Measurements from ENCODE around the gene TUBB1. TPM values are rescaled to one million over a fixed set of nuclear protein-coding genes. Genes with fewer than 3 reads are reported as not detected.
A peak's percentile ranks its signal among the peaks of the same experiment; 100 is the strongest.

Gene TUBB1
- total and polyA plus RNA-seq, 2 of the 13 experiments (the other 11 are each of a cell fraction or from before 2014, with no cell fraction given), result 0.11 to 57.6 TPM

GRCh38 chr20:59006864-59007664 is 12.2 kb upstream of the TUBB1 start, which contains the start of gene CTSZ:
CTSZ (minus strand) TSS chr20:59007254; CDS start chr20:59007128, 126 bp downstream.
- DNase-seq (ENCODE audit: low spot score) (no peak), FAIRE-seq (no peak), ATAC-seq (no peak)
- H2AFZ ChIP-seq (ENCODE audit: low read length), result no peak within 1 kb of the TSS
- H3K4me1 ChIP-seq (ENCODE audit: insufficient read depth, low read length), result peaks cover 93% of the 10 kb centered on the region
- CTCF ChIA-PET (ENCODE audit: low intra/inter-chr PET ratio, low total read pairs), result no interaction called here
- no peaks in the 10 kb centered on the region for H3K36me3 ChIP-seq (replicated peaks in 1 of 2; ENCODE audit: control insufficient read depth in 1 of 2, insufficient read depth in 2 of 2, low read length in 2 of 2)
- H3K4me2 ChIP-seq (ENCODE audit: low read depth, low read length), result peak within 1 kb of the TSS; percentile 90
- no TSS peak for BruUV-seq (replicated peaks)
- TF ChIP-seq GATA4 (IDR thresholded peaks at IDR 0.05; ENCODE audit: borderline replicate concordance, low read depth) (no peak), SP4 (CRISPR knock-in tag; IDR thresholded peaks at IDR 0.05) (0 out of 2 replicates have a peak, but pooled peaks have one; percentile 53), NPAS2 (CRISPR knock-in tag; IDR thresholded peaks at IDR 0.05; ENCODE audit: borderline replicate concordance) (no peak), ZSCAN25 (CRISPR knock-in tag; IDR thresholded peaks at IDR 0.05) (no peak), DRAP1 (CRISPR knock-in tag; IDR thresholded peaks at IDR 0.05) (no peak), ZBTB8A (CRISPR knock-in tag; IDR thresholded peaks at IDR 0.05; ENCODE audit: borderline replicate concordance, low read depth) (no peak), RELA (CRISPR knock-in tag; IDR thresholded peaks at IDR 0.05) (no peak), ZBTB33 (CRISPR knock-in tag; IDR thresholded peaks at IDR 0.05) (peak; percentile 15; the same call in 1 of the 2 replicates), ZBTB49 (CRISPR knock-in tag; IDR thresholded peaks at IDR 0.05; ENCODE audit: borderline replicate concordance) (no peak)
- H3K9ac ChIP-seq (ENCODE audit: insufficient read depth, low read depth, low read length), result no peak within 1 kb of the TSS
- POLR2A ChIA-PET, result no interaction called here
- intact Hi-C loops (cut with micrococcal nuclease; ENCODE audit: unreplicated experiment) (no loop called here), in situ Hi-C loops (cut with HindIII; ENCODE audit: extremely low pct_ligation_motif_present, low pct_unique_long_range_greater_than_20kb) (no loop called here)
- H3K27me3 ChIP-seq (ENCODE audit: control insufficient read depth in 1 of 2, insufficient read depth in 2 of 2, low read length in 2 of 2), result peaks cover 2 to 22% of the 10 kb centered on the region in 2 experiments; a peak in 4 of 5 replicates
- H3K27ac ChIP-seq (ENCODE audit: extremely low read length, insufficient read depth, low read length), result peak within 1 kb of the TSS; percentile 3
- H3K9me3 ChIP-seq (ENCODE audit: low read length), result no peaks in the 10 kb centered on the region
- no peaks in the 10 kb centered on the region for H3K79me2 ChIP-seq (ENCODE audit: insufficient read depth, low read length)
- 97% methylated on average over 79 of the region's 82 CpGs for WGBS (ENCODE audit: low lambda C conversion rate)
- no peaks in the 10 kb centered on the region for H4K20me1 ChIP-seq (ENCODE audit: insufficient read depth, low read length)
- H3K4me3 ChIP-seq (replicated peaks in 1 of 3; ENCODE audit: insufficient read depth in 1 of 3, low read depth in 2 of 3, low read length in 3 of 3), result peak within 1 kb of the TSS in 1 of 3 experiments; percentile 73; a peak in 1 of 6 replicates
